CD4-positive, alpha-beta T cell treated with Interleukin-6 at 100 ng/mL for 8 hours (primary cell): Measurements from ENCODE around the gene WDR48.

ENCODE experiments used
- DNase-seq: peaks from one replicate; pipeline ENCODE4 v3.0.0-alpha.2; 2020; ENCODE audit warnings: mixed read lengths, low spot score

WDR48 gene

DNA sequence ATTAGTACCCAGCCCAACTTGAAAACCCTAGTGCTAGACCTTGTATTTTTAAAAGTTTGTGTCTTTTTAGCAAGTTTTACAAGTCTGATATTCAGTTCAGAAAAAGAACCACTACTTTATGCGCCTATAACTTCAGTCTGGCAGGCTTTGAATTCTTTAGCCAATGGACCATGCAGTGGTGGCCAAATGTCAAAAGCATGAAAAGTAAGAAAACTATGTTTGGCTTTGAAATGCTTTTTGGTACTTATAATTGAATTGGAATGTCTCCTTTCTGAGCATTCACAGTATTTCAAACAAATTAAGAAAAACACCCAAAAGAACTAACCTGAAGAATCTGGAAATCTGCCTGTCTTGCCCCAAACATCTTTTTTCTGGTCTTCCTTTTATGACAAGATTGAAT lies 12.8 kb downstream of the WDR48 start:
- no peak for DNase-seq

DNA sequence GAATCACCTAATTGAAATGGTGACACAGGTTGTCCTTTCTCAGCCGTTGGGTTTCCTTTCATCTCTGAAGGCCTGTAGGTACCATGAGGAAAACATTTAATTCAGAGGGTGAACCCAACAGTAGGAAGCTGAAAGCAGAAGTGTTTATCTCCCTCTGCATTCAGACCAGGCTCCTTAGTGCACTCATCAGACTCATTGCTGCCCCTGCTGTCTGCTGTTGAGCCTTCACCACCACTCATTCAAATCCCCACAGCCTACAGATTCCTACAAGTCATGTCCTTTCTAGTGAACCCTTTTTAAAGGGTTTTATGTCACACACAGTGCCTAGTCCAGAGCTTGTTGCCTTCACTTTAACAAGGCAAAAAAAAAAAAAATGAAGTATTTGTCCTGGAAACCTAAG lies 13.4 kb downstream of the WDR48 start:
- peak; percentile 8 for DNase-seq

DNA sequence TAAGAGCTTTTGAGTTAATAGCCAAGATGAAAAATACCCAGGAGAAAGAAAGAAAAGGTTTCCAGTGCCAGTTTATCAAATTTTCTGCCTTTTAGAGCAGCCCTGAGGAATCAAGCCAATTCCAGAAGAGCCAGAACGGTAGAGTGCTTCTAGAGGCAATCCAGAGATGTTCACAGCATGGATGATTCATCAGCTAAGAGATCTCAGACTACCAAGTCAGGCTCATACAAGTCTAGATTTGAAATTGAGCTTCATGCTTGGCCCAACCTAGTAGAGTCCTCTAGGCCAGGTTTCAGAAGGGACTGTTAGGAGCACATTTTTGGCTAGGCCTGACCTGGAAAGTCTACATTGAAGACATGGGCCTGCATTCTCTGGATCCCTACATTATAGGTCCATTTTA lies 15.5 kb downstream of the WDR48 start:
- no peak for DNase-seq

DNA sequence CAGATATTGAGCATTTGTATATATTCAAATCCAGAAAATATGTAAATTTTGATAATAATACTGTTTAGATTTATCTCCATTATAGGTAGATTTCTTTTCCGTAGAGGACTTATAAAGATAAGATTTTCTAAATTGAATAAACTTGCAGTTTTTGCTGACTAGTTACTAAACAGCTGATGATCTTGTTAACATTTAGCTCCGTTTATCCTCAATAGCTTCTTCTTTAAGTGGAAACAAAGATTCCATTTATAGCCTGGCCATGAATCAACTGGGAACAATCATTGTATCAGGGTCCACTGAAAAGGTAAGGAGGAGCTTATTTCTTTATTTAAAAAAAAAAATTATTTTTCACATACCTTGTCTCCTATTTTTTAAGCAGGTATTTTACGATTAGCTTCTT lies 16.7 kb downstream of the WDR48 start:
- DNase-seq = no peak

DNA sequence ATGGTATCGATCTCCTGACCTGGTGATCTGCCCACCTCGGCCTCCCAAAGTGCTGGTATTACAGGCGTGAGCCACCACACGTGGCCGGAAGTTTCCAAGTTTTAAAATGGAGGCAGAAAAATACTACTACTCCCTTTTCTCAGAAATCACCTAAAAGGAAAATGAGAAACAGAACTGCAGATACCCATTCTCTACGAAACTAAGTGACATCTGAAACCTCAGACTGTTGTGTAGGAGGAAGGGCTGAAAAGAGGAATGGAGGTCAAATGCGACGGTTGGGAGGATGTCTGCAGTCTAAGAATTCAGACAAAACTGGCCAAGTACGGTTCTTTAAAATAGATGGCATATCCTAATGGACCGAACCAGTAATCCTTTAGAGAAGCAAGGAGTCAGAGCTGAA lies 24.1 kb downstream of the WDR48 start:
- DNase-seq = no peak

DNA sequence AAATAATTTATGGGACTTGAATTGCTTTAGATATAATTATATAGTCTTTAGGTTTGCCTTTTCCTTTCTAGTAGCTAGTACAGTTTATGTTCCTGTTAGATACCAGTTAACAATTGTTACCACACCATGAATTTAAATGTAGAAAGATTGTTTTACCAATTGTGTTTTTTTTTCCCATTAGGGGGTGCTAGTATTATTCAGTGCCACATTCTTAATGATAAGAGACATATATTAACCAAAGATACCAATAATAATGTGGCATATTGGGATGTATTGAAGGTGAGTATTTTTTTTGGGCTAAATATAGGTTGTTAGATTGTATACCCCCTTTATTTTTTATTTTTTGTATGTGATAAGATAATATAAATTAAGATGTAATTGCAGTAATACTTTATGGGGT lies 27.7 kb downstream of the WDR48 start:
- DNase-seq = no peak

DNA sequence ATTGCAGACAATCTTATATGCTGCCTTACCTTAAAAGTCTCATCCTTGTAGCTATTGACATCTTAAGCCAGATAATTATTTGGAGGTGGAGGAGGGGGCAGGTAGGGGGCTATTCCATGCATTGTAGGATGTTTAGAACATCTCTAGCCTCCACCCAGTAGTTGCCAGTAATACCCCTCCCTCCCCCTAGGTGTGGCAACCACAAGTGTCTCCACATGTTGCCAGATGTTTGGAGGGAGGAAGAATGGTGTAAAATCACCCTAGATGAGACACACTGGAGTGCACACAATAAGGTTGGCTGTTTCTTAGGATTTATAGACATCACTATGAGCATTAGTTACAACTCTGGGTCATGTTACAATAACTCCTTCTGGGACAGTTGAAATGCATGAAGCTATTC lies 28.2 kb downstream of the WDR48 start:
- no peak for DNase-seq

DNA sequence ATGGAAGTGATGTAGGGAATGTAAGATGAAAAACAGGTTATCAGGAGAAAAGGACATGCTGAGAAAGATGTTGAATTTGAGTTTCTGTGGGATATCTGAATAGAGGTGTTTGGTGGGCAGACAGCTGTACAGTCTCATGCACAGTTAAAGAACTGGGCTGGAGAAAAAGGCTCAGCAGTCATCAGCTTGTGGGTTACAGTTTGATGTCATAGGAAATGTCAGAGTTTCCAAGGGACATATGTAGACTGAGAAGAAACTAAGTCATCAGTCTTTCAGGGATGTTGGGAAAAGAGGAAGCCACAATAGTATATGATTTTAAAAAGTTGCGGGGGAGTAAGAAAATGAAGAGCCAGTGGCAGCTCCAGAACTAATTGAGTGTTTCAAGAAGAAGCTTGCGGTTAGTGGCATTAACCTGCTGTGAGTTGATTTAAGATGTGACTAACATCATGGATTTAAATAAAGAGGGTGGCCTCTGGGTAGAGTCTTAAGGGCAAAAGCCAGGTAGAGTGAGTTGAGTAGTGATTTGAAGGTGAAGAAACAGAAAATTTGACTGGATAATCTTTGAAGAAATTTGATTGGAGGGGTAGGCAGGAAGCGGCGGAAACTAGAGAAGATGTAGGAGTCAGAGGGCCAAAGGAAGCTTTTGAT lies 31.0 kb downstream of the WDR48 start:
- DNase-seq = no peak

DNA sequence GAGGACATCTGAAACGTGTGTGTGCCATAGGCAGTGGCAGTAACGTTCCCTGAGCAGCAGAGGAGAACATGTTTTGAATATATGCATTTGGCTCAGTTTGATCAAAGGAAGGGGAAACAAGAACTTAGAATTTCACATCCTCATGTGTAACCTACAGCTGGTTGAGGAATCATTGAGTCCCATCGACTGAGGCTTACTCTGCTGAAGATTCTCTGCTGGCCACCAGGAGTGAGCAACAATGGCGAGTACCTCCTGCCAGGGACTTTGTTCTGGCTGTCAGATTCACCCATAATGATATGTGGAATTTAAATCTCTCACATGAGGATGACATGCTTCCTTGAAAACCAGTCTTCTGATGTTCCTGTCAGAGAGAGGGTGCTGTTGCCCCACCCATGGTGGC lies 34.3 kb downstream of the WDR48 start:
- no peak for DNase-seq

DNA sequence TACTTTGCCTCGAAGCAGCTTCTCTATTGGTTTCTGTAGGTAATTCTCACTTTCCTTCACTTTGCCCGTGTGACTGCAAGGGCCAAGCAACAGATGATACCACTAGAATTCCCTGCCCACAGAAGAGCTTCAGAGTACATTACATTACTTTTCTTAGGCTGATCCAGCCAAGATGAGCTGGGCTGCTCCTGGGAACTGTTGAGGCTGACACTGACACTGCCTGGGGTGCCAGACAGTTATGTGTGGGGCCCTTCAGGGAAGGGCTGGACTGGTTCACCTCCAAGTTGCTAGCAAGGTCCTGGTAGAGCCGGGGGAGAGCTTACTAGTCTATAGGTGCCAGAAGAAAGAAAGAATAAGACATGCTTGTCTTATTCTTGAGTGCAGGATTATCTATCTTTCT lies 36.6 kb downstream of the WDR48 start:
- no peak for DNase-seq

DNA sequence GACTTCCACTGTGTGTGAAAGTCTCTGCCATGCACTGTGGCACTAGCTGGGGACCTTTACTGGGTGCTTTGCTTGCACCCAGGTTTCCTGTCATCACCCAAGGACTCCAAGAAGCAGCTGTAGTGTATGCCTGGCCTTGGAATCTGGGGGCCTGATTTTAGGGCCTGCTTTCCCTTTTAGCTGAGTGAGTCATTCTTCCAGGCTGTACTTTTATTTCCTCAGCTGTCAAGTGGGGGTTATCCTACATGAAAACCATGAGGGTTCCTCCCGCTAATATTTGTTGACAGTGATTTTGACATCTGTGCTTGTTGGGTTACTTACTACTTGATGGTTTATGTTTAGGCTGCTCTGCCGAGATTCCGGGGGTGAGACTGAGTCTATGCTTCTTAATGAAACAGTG lies 37.1 kb downstream of the WDR48 start:
- DNase-seq = no peak

DNA sequence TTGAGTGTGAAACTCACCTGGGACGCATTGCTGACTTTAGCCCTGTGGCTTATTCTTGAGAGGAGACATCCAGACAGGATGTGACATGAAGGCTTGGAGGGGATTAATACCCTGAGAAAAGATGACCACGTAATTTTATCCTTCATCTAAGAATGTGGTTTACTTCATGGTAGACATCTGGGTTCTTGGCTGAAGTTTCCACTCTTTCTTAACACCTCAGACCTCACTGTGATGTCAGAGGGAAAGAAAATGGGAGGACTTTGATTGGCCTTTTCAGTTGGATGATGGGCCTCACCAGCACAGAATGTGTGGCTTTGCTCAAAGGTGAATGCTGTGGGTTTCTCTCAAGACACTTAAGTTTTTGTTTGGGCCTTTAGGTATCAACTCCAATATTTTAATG lies 39.1 kb downstream of the WDR48 start:
- no peak for DNase-seq

DNA sequence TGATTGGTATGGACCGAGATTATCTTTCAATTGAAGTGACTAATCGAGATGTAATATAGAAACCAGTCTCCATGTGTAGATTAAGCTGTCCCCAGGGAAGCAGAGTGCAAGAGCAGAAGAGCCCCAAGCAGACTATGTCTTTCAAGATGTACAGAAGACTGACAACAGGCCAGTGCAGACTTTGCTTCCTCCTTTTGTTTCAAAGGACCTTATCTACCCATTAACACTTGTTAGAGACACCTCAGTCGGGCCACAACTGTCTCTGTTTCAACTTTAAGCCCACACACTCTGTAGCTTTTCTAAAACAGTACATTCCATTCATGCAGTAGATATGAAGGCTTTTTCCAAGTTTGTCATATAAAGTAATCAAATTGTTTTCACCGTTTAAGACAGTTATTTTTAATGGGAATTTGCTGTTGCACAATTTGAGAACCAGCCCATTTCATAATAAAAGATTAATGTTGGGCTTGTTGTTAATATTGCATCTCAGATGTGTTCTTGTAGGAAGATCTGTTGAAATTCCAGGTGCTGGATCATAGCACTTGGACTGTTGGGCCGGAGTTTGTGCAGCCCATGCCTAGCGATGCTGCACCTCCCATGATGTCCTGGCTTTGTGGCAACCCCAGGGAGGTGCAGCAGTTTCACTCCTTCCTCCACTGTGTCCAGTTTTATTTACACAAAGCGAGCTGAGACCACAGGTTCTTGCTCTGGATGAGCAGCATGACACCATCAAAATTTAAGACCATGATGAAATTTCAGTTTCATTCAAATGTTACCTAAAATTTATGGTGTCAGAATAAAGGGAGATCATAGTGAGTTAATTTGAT lies 43.2 kb downstream of the WDR48 start:
- DNase-seq = no peak

DNA sequence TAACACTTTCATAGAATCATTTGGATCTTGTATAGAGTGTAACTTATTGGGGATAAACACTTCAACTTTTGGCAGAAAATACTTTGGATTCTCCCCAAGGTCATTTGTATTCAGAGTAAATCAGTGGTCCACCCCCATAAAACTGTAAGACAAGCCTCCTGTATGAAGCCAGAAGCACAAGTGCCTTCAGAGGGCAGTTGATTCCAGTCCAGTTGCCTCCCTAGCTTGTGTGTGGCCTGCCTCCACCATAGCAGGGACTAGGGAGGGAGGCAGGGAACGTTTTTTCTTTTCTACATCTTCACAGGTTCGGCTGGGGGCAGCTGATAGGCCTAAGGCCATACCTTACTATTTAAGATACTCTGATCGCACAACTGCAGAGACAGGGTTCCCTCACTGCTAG lies 44.0 kb downstream of the WDR48 start:
- DNase-seq = no peak

DNA sequence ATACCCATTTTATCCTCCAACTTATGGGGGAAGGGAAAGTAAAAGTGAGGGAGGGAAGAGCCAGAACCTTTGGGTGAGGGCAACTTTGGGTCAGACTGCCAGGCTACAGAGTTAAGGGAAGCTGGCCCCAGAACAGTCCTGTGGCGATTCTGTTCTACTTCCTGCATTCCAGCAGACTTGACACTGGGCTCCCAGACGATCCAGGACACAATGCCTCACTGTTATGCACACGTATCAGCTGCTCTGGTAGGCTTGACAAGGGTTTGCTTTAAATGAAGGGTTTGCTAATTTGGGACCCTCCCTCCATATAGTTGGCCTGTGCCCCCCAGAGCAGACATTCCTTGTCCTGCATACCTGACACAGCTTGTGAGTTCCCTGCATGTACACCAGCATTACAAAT lies 45.0 kb downstream of the WDR48 start:
- no peak for DNase-seq

DNA sequence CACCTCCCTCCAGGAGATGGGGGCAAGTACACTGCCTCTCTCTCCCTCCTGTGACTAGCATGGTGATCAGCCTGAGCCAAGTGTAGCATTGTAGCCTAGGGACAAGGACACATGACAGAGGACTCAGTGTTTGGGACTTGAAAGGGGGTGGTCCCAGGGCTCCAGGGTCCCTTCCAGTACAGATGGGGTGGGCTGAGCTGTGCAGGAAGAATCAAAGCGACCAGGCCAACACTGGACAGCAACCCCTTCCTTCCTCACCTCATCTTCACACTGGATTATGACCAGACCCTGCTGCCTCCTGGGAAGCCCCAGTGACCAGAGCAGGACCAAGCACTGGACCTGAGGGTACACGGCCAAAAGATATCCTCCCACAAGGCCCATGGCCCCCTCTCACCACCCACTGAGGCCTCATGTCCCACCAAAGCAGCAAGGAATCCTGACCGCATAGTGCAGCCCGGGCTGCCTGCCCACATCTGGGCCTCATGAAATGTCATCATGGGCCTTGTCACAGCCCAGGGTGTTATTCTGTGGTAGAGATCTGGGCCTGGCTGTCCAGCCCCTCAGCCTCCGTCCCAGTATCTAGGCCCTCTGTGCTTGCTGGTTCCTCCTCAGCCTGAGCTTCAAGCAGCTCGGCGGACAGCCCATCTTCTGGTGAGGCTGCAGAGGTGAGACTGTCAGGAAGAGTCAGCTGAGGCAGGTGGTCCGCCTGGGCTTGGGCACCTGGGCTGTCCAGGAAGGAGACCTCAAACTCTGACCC lies 46.1 kb downstream of the WDR48 start:
- no peak for DNase-seq

DNA sequence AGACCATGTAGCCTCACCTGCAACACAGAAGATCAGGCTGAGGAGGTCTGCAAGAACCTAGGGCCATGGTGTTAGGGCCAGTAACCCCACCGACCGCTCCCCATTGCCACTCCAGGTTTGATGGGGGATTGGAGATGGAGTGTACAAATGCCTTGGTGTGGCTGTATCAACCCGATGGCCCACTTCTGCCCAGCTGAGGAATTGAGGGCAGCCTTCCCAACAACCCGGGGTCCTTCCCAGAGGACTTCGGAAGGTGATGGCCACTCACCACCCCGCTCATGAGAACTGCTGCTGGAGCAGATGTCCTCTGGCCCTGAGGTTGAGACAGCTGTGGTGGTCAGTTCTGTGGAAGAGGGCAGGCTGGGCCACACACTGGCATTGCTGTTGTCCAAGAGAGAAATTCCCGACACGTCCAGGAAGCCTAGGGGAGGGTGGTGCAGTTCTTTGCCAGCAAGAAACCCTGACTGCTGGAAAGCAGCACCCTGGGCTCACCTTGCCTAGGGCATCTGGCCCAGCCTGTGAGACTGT lies 46.7 kb downstream of the WDR48 start:
- DNase-seq = no peak

DNA sequence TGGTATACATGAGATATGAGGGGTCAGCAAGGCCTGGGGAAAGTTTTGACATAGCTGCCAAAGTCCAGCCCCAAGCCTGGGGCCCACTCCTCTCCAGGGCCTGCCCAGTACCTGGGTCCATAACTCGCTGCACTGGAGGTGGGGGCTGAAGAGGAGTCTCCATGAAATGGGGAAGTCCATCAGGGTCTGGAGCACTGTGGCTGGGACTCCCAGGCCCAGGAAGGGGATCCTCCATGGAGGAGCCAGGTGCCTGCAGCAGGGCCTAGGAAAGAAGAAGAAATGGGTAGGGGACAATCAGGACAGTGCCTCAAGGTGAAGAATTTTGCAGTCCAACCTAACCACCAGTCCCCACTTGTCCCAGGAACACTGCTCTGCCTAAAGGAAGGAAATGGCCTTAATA lies 47.4 kb downstream of the WDR48 start:
- DNase-seq = no peak

DNA sequence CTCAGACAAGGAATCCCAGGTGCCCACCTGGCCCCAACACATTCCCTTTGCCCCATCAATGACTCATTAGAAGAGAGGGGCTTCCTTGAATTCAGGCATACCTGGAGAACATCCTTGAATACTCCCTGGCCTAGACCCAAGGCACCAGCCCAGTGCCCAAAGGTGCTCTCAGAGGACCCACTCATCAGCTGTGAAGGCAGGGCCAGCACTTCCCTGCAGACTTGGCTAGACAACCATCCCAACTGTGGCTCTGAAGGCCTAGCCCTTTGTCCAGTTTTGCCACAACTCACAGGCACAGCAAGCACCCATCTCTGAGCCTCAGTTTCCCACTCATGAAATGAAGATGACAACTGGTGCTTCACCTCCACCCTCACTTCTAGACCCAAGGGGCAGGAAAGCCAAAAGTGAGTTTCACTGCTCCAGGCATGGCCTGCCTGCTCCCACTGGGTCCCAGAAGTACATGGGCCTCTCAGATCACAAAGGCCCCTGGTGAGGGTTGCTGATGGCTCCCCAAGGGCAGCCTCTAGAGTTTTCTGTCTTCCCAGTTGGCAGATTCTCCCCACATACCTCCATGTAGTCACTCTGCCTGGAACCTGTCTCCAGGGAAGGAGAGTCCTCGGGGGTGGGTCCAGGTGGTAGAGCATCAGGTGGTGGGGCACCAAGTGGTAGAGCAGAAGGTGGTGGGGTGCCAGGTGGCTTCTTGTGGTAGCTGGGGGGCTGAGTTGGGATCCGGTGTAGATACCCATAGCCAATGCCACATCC lies 48.1 kb downstream of the WDR48 start:
- no peak for DNase-seq

DNA sequence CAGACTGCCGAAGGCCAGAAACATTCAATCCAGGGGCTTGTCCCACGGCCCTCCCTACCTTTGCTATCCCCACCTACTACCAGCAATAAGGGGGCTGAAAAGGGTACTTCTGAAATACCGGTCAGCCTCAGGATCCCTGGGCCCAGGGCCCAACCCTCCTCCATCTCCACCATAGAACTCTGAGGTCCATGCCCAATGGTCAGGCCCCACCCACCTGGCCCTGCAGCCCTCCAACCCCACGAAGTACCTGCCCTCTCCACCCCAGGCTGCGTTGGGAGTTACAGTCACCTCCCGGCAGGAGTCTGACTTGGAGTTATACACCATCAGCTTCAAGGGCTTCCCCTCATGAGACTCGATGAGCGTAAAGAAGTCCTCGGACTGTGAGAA lies 48.7 kb downstream of the WDR48 start:
- DNase-seq = no peak

DNA sequence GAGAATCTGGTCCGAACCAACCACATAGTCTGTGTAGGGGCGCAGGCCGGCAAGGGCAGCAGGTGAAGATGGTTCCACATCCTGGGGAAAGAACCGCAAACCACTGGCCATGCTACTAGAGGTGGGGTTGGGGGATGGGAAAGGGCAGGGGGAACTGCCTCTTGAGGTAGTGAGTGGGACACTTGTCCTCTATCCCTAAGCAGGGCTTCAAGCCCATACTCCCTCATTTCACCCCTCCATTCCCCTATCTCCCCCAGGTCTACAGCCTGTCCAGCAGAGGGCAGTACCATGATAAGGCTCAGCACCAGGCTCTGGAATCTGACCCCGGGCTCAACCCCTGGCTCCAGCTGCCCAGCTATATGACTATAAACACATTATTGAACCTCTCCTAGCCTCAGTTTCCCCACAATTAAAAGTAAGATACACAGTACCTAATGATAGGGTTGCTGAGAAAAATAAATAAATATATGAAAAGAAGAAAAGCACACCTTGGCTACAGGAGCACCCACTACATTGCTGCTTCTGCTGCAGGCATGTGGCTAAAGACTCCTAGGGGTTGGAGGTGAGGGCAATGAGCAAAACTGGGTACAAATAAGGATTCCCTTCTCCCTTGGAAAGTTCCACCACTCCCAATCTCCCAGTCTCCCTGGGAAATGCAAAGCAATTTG lies 49.3 kb downstream of the WDR48 start:
- DNase-seq = peak; percentile 58
